ENCODE measurements around the gene SLC8A3. TPM values are rescaled to one million over a fixed set of nuclear protein-coding genes. Genes with fewer than 3 reads are reported as not detected.

SLC8A3 gene
- total RNA-seq, 6 experiments from 2014 or later: not detected

DNA sequence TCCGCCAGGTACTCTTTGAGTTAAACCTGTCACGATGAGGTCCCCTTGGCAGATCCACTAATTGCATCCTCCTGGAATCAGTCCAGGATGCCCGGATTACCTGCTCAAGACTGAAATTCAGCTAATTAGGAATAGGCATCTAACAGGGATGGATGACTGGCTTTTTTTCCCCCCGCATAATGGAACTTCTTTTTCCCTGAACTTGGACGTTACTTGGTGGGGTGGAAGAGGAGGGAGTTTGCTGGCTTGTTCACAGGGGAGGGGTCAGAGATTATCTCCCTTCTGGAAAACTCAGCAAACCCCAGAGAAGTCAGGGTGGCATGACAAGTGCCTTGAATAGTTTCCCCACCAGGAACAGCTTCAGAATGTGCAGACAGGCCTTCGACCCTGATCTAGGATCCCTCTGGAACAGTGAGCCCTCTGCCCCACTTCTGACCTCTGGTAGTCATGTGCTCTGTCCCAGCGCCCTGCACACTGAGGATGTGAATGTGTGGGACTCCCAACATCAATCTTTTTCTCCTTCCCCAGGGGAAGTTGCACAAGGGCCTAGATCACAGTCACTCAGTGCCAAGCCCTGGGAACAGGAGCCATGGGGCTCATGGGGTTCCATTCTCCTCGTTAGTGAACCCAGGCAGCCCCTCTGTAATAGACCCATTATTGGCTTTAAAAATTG is 167.1 kb downstream of the SLC8A3 start:
- no peaks in the 10 kb centered on the region for H3K9me3 Mint-ChIP-seq
- no peaks in the 10 kb centered on the region for H3K36me3 Mint-ChIP-seq (ENCODE audit: low read depth)
- no peak overlapping the region for H3K4me3 Mint-ChIP-seq
- no peaks in the 10 kb centered on the region for H3K4me1 Mint-ChIP-seq (ENCODE audit: low read depth)
- H3K27me3 Mint-ChIP-seq (ENCODE audit: insufficient read depth): peaks cover 15% of the 10 kb centered on the region
- TF ChIP-seq, protein P1, sequence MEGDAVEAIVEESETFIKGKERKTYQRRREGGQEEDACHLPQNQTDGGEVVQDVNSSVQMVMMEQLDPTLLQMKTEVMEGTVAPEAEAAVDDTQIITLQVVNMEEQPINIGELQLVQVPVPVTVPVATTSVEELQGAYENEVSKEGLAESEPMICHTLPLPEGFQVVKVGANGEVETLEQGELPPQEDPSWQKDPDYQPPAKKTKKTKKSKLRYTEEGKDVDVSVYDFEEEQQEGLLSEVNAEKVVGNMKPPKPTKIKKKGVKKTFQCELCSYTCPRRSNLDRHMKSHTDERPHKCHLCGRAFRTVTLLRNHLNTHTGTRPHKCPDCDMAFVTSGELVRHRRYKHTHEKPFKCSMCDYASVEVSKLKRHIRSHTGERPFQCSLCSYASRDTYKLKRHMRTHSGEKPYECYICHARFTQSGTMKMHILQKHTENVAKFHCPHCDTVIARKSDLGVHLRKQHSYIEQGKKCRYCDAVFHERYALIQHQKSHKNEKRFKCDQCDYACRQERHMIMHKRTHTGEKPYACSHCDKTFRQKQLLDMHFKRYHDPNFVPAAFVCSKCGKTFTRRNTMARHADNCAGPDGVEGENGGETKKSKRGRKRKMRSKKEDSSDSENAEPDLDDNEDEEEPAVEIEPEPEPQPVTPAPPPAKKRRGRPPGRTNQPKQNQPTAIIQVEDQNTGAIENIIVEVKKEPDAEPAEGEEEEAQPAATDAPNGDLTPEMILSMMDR (IDR thresholded peaks at IDR 0.05): no peak
- no peak for DNase-seq
- H3K27ac Mint-ChIP-seq: no peak overlapping the region

DNA sequence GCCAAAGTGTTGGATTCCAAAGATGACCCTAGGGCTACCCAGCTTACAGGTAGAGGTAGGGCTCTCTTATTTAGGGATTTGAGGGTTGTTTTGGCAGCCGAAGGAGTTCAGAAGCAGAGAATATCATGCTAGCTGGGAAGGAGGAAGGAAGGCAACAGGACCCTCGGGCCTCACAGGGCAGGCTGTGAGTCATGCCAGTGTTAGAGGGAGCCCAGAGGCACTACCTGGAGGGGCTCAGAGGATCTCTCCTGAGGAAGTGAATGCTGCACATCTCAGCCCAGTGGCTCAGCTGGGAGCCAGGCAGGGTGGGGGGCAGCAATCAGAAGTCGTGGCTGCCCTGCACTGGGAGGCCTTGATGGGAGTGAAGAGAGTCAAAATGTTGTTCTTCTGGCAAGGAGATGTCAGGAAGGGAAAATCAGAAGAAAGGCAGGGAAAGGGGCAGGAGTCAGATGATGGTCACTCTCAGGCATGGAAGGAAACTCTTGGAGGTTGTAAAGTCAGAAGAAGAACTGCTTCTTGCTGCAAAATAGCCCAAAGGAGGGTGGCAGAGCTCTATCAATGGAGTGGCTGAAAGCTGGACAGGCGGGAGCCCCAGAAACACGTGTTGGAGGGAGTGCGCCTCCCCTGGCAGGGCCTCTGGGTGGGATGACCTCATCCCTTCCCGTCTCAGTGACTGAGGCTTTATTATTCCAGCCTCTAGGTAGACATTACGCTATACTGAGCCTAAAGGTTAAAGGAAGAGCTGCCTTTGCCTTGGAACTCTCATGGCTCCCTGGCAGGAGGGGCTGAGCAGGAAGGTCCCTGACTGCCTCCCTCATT is 168.2 kb downstream of the SLC8A3 start:
- Mint-ChIP-seq H3K36me3 (ENCODE audit: low read depth) (no peaks in the 10 kb centered on the region), H3K27me3 (ENCODE audit: insufficient read depth) (peaks cover 10% of the 10 kb centered on the region), H3K9me3 (no peaks in the 10 kb centered on the region), H3K4me3 (no peak overlapping the region), H3K27ac (no peak overlapping the region), H3K4me1 (ENCODE audit: low read depth) (no peaks in the 10 kb centered on the region)
- TF ChIP-seq, protein P1 (IDR thresholded peaks at IDR 0.05): no peak
- no peak for DNase-seq

DNA sequence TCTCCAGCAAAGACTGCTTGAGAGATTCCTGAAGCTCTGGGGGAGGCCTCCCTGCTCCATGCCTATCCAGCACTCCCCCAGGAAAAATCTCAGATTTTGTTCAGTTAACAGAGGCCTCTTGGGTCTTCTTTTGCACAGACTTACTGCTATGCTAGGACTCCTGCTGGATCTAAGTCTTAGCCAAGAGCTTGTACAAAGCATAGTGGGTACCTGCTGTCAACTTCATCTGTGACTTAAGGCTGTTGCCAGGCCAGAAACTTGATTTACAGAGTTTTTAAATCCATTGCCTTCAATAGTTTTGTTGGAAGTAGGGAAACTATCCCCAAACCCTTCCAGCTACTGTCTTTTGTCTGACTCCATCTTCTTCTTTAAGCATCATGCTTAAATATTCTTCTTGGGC is 169.1 kb downstream of the SLC8A3 start:
- Mint-ChIP-seq H3K9me3 (peaks cover 6% of the 10 kb centered on the region; the same call in 1 of the 2 replicates), H3K27ac (no peak overlapping the region), H3K4me1 (ENCODE audit: low read depth) (no peaks in the 10 kb centered on the region), H3K27me3 (ENCODE audit: insufficient read depth) (peaks cover 10% of the 10 kb centered on the region), H3K4me3 (no peak overlapping the region), H3K36me3 (ENCODE audit: low read depth) (no peaks in the 10 kb centered on the region)
- TF ChIP-seq, protein P1 (IDR thresholded peaks at IDR 0.05): no peak
- DNase-seq: no peak

DNA sequence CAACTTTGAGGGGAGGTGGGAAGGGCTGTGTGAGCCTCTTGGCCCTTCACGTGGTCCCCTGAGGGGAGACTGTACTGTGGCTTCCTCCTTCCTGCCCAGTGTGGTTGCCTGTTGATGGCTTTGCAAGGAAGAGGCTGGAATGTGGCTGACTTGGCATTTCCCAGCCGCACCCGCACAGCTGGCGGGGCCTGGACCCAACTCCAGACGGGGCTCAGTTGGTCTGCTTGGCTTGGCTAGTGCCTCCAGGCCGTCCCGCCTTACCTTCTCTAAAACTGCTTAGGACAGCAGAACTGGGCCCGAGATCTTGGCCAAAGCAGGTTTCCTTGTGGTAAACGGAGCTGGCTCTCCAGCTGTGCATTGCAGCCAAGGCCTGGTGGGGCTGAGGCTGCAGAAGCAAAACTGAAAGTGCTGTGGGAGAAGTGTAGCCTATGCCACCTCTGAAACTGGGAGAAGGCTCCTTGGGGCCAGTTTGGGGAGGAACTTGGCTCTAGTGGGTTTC is 170.0 kb downstream of the SLC8A3 start:
- no peak overlapping the region for H3K4me3 Mint-ChIP-seq
- no peaks in the 10 kb centered on the region for H3K4me1 Mint-ChIP-seq (ENCODE audit: low read depth)
- H3K36me3 Mint-ChIP-seq (ENCODE audit: low read depth): no peaks in the 10 kb centered on the region
- no peak overlapping the region for H3K27ac Mint-ChIP-seq
- H3K27me3 Mint-ChIP-seq (ENCODE audit: insufficient read depth): peaks cover 10% of the 10 kb centered on the region
- peaks cover 6% of the 10 kb centered on the region; the same call in 1 of the 2 replicates for H3K9me3 Mint-ChIP-seq
- TF ChIP-seq, protein P1 (IDR thresholded peaks at IDR 0.05): no peak
- no peak for DNase-seq

DNA sequence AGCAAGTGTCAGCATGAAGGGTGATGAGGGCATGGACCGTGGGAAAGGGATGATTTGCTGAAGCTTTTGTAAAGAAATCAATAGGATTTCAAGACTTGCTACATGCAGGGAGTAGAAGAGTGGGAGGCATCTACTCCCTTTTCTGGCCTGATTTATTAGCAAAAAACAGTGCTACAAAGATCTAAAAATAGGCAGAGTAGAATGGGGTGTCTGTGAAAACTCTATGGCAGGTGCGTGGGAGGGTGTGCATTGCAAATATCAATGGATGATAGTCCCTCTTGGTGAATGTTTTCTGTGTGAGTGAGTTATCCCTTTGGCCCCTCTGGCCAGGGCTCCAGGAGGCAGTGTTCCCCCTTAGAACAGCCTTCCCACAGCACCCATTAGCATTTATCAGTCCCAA is 170.5 kb downstream of the SLC8A3 start:
- Mint-ChIP-seq H3K27ac (no peak overlapping the region), H3K36me3 (ENCODE audit: low read depth) (no peaks in the 10 kb centered on the region), H3K27me3 (ENCODE audit: insufficient read depth) (peaks cover 10% of the 10 kb centered on the region), H3K9me3 (peaks cover 6% of the 10 kb centered on the region; the same call in 1 of the 2 replicates), H3K4me3 (no peak overlapping the region), H3K4me1 (ENCODE audit: low read depth) (no peaks in the 10 kb centered on the region)
- TF ChIP-seq, protein P1 (IDR thresholded peaks at IDR 0.05): no peak
- no peak for DNase-seq
